Activated gamma-delta T cell (primary cell): ENCODE results near the gene GBP2.
"Not testable (repeated sequence)": the region's sequence is repeated elsewhere in the genome, so short reads cannot be mapped to it uniquely, and the experiment has no call there.

ENCODE experiments used
- DNase-seq: peaks from one replicate; lab custom pipeline; 2025; lab: John Stamatoyannopoulos, UW
- total RNA-seq, 2 donors: gene quantifications; one replicate each; lab custom pipeline; 2026; lab: John Stamatoyannopoulos, UW

GBP2 gene, protein sequence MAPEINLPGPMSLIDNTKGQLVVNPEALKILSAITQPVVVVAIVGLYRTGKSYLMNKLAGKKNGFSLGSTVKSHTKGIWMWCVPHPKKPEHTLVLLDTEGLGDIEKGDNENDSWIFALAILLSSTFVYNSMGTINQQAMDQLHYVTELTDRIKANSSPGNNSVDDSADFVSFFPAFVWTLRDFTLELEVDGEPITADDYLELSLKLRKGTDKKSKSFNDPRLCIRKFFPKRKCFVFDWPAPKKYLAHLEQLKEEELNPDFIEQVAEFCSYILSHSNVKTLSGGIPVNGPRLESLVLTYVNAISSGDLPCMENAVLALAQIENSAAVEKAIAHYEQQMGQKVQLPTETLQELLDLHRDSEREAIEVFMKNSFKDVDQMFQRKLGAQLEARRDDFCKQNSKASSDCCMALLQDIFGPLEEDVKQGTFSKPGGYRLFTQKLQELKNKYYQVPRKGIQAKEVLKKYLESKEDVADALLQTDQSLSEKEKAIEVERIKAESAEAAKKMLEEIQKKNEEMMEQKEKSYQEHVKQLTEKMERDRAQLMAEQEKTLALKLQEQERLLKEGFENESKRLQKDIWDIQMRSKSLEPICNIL
- total RNA-seq = 387 to 497 reads per million in 2 donors

DNA sequence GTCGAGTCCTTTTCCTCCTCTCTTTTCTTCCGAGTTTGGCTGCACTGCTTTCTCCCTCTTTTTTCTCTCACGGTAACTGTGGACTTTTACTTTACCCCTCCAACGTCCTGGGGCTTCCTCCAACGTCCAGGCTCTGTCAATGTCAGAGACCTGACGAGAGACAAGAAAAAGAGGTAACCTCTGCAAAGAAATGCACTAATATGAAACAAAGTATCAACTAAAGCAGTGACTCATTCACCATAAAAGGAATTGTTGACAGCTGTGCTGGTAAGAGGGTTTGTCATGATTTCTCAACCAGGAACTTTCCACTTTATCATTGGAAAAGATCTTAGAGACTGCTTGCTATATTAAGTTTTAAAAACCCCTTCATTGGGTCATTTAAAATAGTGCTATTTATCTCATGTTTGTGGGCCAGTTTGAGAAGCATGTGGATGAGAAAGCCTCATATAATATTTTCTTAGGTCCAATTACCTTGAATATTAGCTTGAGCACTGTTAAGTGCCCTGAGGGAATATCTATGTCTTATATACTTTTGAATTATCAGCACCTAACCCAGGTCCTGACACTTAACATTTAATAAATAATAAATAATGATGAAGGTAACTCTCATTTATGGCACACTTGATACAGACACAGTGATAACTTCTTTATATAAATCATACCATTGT lies at the start of gene GBP2:
GBP2 (minus strand) TSS at position 202 of the 668 bp plus-strand sequence. CDS start 4,148 bp downstream, outside the sequence.
- no peak for DNase-seq

DNA sequence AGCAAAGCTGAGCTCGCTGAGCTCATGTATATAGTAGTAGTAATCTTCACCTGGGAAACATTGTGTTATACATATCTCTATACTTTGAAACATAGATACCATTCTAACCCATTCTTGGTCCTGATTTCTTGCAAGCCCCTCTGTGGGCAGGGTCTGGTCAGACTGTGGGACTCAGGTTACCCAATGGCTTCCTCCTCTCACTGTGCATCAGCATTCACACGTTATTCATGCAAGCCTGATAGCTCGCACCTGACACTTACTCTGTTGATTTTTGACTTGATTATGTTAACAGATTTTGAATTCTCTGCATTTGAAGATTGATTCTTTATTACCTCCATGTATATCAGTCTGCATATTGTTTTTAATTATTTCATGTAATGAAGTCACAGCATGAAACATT lies 48.6 kb upstream of the GBP2 start:
- DNase-seq = no peak

DNA sequence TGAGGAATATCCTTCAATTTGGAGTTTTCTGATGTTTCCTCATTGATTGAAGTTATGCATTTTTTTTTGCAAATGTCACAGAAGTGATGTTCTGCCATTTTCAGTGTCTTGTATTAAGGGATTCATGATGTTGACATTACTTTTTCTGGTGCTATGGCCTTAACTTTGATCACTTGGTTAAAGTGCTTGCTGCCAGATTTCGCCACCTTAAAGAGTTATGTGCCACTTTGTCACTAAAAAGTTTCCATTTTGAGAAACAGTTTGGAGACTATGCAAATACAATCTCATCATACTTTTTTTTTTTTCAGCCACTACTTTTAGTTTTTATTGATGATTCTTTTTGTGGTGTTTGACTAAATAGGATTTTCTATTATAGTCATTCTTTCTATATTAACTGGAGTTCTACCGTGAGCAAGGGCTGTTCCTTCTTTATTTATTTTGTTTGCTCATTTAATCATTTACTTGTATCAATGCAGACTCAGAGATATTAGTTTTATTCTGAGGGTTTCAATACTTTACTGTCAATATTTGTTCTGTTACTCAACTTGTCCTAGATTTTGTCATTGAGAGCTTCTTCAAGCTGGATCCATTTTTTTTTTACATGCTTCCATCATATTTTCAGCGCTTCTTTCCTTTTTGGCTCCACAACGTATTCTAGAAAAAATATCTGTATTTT lies 46.7 kb upstream of the GBP2 start:
- no peak for DNase-seq

DNA sequence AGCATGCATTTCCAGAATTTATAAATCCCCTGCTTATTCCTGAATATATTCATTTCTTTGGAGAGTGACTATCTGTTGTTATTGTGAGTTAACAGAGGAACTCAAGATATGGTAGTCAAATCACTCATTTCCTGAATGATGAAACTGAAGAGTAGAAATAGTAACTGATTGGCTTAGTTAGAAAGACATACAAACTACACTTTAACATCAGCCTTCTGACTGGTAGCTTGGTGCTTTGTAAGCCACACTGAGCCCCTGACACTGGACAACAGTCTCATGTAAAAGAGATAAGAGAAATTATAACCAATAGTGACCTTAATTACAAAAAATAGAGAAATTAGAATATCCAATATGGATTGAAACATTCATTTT lies 45.1 kb upstream of the GBP2 start:
- DNase-seq = no peak

DNA sequence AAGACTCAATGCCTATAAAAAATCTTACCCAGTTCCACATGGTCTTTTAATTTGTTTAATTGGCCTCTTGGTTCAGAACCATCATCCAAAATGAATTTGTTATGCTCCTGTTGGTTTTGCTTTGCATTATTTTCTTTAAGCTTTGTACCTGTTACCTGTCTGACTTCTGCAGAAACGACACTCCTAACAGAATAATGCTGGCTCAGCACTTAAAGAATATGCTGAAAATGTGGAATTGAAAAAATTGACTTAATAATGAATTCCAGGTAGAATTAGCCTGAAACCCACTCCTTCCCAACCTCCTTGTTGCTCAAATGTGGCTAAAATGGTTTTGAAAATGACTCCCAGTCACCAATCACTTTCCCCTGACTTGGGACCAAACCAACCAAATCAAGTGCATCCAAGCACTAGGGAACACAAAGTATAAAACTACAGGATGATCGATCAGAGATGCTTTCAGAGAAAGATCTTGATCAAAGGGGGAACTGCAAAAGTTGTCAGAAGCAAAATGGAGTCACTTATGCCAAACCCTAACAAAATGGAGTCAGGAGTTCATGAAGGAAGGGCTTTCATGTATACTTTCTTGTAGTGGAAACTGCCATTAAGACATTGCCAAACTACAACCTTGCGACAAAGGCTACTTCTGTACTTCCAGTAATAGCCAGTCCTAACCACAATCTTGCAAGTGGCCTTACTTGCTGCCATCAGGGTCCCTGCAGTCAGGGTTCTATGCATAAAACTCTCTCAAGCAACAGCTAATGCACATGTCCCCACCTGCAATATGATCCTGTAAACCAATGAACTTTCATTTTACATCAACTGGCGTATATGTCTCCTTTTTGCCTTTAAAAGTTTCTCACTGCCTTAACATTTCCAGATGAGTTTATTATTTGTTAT lies 44.5 kb upstream of the GBP2 start:
- no peak for DNase-seq

DNA sequence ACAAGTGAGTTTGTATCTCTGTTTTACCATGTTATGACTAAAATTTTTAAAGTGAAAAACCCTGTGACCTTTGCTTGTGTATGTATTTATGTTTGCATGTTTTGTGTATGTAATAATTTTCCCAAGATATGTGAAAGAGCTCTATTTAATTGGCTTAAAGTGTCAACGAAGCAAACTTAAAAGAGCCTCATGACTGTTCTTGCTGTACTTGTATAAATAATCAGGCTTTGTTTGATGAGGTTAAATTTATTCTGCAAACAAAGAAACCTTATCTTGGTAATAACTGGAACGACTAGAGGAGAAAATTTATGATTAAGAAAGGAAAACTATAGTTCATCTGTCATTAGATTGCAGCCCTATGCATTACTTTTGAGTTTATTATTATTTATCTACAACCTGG lies 43.3 kb upstream of the GBP2 start:
- no peak for DNase-seq

DNA sequence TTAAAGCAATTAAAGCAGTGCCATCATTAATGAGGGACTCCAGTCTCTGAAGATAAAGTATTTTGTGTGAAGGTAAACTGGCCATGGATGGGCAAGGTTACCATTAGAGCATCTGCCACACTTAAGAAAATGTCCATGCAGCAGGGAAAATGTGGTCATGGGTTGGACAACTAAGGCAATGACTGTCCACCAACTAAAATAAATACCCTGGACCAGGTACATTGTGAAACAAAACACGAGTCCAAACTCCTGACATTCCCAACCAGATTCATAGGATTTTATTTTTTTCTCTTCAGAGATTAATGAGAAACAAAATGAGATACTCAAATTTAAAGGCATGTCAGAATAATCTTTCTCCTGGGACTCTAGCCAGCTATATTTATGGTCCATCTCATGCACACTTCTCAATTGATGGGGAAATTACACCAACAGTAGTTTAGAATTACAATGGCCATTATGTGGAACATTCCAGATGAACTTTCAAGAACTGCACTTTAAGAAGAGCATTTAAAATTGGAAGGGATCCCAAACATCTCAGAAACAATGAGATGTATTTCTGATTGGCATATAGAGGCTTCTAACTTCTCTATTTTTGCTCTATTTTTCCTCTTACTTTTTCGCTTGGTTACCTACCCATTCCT lies 41.8 kb upstream of the GBP2 start:
- no peak for DNase-seq

DNA sequence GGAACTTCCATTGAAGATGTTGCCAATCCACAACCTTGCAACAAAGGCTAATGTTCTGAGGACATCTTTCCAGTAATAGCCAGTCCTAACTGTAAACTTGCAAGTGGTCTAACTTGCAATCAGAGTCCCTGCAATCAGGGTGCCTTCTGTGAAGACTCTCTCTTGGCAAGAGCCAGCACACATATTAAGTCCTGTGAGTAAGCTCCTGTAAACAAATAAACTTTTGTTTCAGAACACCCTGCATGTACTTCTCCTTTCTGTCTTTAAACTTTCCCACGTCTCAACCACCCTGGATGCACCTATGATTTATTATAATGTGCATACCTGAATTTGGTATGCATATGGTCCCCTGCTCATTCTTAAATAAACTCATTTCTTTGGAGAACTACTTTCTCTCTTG lies 40.8 kb upstream of the GBP2 start:
- DNase-seq = no peak

DNA sequence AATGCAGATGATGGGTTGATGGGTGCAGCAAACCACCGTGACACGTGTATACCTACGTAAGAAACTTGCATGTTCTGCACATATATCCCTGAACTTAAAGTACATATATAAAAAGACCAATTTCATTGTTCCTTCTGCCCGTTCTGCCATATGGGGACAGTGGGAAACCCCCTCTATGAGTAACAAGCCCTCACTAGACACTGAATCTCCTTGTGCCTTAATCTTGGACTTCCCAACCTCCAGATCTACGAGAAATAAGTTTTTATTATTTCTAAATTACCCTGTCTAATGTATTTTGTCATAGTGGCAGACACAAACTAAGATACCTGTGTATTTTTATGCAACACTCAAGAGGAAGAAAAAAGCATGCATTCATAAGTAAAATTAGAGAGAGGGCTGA lies 39.9 kb upstream of the GBP2 start:
- DNase-seq = no peak

DNA sequence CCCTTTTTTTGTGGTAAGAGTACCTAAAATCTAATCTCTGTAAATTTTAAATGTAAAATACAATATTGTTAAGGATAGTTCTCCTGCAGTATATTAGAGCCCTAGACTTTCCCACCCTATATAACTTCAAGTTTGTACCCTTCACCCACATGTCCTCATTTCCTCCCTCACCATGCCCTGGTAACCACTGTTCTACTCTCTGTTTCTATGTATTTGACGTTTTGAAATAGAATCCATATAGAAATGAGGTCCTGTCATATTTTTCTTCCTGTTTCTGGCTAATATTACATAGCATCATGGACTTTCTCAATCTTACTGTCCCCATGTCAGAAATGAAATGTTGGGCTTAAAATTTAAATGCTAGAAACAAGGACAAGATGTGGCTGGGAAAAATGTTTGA lies 25.1 kb upstream of the GBP2 start:
- no peak for DNase-seq

DNA sequence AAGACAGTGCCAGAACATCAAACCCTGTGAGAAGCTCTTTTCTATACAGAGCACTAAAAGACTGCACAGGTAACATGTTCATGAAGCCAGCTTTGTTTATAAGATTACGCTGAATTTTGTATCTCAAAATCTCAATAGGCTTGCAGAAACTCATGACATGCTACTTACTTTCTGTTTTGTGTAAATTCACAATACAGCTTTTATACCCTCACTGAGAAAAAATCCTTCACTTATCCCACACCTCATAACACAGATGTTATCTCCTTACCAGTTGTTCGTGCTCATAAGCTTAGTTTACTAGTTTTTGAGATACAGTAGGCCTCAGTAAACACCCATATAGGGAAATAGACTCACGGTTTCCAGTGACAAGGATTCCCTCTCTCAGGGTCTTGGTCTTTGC lies 24.1 kb upstream of the GBP2 start:
- no peak for DNase-seq

DNA sequence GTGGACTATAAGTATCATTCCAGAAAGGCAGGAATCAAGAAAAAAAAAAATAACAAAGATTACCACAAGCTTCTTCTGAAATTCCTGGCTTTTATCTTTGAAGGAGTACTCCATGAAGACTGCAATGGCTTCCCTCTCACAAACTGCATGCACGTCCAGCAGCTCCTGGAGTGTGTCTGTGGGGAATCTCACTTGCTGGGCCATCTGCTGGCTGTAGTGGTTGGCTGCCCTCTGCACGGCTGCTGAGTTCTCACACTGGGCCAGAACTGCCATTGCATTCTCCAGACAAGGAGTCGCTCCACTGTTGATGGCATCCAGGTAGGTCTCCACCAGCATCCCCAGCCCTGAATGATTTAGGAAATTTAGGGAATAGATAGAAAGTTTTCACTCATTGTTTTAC lies 23.3 kb upstream of the GBP2 start:
- DNase-seq = no peak

DNA sequence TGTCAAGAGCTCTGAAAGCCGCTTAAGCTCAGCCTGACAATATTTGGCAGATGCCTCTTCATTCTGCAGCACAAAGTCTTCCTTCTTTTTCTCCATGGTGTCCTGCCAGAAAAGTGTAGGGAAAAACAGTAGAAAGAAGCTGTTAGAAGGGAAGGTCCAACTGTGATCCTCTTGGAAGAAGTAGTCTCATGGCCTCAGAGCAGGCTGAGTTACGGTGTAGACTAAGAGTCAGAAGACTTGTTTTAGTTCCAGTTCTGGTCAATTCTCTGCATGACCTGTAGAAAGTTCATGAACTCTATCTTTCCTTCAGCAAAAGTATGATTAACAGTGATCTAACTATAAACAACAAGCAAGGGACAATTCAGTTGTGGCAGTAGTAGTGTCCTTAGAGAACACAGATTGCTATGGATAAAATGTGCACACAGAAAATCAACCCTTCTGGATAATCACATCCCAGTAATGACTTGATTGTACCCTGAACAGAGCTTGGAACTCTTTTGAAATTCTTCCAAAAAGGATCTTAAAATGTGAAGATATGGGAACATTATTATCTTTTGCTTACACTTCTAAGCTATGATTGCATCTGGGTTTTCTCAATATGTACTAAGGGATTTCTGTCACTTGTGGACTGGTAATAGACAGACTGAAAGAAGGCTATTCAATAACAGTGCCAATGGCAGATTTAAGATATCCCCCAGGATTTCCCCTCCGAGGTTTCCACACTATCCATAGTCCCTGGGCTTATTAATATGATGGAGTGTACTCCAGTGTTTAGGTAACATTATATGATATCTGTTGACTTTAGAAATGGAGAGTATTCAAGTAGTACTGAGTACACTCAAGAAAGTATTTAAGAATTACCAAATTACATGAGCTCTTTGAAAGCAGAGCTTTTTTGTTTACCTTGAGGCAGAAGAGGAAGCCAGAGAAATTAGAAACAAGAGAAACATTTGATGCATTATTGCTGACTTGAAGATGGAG lies 22.1 kb upstream of the GBP2 start:
- DNase-seq = no peak

DNA sequence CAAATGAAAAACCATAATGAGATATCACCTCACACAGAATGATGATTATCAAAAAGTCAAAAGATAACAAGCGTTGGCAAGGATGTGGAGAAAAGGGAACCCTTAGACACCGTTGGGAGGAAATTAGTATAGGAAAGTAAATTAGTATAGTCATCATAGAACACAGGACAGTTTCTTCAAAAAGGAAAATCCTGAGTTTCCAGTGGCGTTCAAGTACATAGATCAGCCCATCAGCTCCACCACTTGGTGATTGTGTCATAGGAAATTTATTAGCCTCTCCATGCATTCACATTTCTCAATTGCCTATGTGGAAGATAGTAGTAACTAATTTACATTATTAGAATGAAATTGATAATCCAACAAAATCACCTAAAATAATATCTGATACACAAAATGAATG lies 20.8 kb upstream of the GBP2 start:
- DNase-seq = no peak

DNA sequence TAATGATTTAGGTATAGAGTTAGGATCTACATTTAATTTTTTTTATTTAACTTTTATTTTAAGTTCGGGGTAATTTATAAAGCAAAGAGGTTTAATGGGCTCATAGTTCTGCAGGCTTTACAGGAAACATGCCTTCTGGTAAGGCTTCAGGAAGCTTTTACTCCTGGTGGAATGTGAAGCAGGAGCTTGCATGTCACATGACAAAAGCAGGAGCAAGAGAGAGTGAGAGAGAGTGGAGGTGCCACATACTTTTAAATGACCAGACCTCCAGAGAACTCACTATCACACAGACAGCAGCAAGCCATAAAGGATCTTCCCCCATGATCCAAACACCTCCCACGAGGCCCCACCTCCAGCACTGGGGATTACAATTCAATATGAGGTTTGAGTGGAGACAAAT lies 17.6 kb upstream of the GBP2 start:
- no peak for DNase-seq

DNA sequence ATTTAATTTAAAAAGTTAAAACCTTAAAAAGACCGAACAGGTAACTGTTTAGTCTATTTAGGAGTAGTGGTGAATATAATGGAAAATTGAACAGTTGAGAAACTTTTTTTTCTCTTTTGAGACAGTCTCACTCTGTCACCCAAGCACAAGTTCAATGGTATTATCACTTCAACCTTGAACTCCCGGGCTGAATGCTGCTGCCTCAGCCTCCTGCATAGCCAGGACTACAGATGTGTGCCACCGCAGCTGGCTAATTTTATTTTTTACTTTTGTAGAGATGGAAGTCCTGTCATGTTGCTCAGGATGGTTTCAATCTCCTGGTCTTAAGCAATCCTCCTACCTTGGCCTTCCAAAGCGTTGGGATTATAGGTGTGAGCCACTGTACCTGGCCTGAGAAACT lies 16.2 kb upstream of the GBP2 start:
- no peak for DNase-seq

DNA sequence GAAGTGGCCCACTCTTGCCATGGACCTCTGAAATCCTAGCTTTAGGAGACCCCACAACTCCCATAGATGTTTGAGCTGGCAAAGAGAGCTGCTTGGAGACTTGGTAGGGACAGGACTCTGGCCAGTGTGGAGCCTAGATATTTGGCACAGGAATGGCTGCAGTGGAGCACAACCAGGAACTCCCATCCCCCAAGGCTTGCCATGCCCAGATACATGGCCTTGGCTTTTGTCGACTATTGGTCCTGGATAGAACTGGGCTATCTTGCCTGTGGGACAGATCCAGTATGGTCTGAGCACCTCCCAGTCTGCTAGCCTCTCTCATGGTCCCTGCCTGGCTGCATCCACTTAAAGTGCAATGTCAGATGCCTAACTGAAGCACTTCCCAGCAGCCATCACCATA lies 7.8 kb upstream of the GBP2 start:
- DNase-seq = no peak

DNA sequence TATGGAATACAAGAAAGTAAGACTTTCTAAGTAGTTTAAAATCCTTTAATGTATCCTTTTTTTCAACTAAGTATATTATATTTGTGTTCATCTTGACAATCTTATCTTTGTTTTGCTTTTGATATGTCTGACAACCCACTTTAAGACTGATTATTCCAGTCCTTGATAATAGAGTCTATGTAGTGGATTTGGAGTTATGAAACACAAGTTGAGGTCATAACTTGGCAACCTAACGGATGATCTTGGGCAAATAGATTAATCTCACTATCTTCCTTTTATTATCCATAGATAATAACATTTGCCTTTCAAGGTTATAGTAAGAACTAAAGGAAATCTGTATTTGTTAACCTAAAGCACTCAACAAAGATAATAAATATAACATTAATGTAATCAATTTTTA lies 4.8 kb upstream of the GBP2 start:
- no peak for DNase-seq

DNA sequence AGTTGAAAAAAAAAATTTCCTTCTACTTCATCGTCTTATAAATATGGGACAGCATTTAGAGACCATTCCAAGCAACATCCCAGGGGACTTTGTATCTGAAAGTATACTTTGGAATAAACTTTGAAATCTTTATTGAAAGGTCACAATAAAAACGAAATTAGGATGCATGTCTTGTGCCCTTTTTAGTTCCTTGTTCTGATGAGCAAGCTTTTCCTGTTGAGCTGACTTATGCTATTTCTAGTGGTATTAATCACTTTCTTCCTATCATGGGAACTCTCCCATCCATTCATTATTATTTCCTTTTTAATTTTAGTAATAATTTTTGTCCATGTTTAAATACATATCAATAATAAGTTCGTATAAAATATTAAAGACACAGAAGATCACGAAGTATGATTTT lies 4.0 kb upstream of the GBP2 start:
- no peak for DNase-seq

DNA sequence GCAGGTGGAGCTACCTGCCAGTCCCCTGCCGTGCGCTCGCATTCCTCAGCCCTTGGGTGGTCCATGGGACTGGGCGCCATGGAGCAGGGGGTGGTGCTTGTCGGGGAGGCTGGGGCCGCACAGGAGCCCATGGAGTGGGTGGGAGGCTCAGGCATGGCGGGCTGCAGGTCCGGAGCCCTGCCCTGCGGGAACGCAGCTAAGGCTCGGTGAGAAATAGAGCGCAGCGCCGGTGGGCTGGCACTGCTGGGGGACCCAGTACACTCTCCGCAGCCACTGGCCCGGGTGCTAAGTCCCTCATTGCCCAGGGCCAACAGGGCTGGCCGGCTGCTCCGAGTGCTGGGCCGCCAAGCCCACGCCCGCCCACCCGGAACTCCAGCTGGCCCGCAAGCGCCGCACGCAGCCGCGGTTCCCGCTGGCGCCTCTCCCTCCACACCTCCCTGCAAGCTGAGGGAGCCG lies 2.1 kb upstream of the GBP2 start:
- DNase-seq = not testable (repeated sequence)
